Neutrophil (primary cell): Measurements from ENCODE around the gene XPR1.
"Not testable (repeated sequence)": the region's sequence is repeated elsewhere in the genome, so short reads cannot be mapped to it uniquely, and the experiment has no call there.

Experiments
- H3K27ac ChIP-seq: fragments of 200-600 bp; sonication (generic); 2 replicates; pipeline ENCODE4 v1.5.1; 2016; ENCODE audit warnings: mild to moderate bottlenecking, moderate library complexity
- H3K27me3 ChIP-seq: fragments of 200-600 bp; sonication (generic); 2 replicates; pipeline ENCODE4 v1.6.0; 2016; ENCODE audit warnings: mild to moderate bottlenecking
- H3K36me3 ChIP-seq: fragments of 200-600 bp; sonication (generic); 2 replicates; pipeline ENCODE4 v1.5.1; 2017
- H3K4me1 ChIP-seq, 2 experiments: fragments of 200-600 bp in 1 of 2; sonication (generic) in 1 of 2; 1 replicate in 1 of 2; 2 replicates in 1 of 2; pipeline versions ENCODE4 v1.5.1 to v1.6.1; 2013 to 2016; ENCODE audit warnings: low read depth in 1 of 2, low read length in 1 of 2, mild to moderate bottlenecking in 1 of 2, moderate library complexity in 1 of 2; ENCODE audit not compliant: control insufficient read depth in 1 of 2, insufficient read depth in 1 of 2
- H3K4me3 ChIP-seq, 2 experiments: fragments of 200-600 bp in 1 of 2; sonication (generic) in 1 of 2; 1 replicate in 1 of 2; 2 replicates in 1 of 2; pipeline ENCODE4 v1.5.1; 2013 to 2016; ENCODE audit warnings: low read depth in 1 of 2, low read length in 1 of 2, mild to moderate bottlenecking in 1 of 2, moderate library complexity in 1 of 2
- H3K9me3 ChIP-seq: fragments of 200-600 bp; sonication (generic); 2 replicates; pipeline ENCODE4 v1.5.1; 2016
- TF ChIP-seq, protein P1 (sequence below): fragments of 200-600 bp; sonication (generic); IDR thresholded peaks from 2 replicates; pipeline ENCODE4 v1.5.1; 2016; ENCODE audit warnings: antibody characterized with exemption

XPR1 gene

DNA sequence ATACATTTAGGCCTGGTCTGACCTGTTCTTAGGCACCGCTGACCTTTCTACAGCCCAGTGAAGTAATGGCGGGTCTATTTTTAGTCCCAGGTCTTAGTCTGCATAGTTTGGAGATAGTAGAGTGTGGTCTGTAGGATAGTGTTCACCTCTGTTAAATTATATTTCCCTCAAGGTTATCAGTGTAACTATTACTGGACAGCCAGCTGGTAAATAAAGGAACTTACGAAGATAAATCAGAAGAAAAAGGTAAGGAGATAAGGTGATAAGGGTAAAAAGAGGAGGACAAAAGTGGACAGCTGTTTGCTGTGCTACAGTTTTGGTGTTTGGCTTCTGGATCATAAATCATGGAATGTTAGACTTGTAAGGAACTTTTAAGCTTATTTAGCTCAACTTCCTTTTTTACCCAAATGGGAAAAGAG is 8.7 kb downstream of the XPR1 start:
- TF ChIP-seq, protein P1, sequence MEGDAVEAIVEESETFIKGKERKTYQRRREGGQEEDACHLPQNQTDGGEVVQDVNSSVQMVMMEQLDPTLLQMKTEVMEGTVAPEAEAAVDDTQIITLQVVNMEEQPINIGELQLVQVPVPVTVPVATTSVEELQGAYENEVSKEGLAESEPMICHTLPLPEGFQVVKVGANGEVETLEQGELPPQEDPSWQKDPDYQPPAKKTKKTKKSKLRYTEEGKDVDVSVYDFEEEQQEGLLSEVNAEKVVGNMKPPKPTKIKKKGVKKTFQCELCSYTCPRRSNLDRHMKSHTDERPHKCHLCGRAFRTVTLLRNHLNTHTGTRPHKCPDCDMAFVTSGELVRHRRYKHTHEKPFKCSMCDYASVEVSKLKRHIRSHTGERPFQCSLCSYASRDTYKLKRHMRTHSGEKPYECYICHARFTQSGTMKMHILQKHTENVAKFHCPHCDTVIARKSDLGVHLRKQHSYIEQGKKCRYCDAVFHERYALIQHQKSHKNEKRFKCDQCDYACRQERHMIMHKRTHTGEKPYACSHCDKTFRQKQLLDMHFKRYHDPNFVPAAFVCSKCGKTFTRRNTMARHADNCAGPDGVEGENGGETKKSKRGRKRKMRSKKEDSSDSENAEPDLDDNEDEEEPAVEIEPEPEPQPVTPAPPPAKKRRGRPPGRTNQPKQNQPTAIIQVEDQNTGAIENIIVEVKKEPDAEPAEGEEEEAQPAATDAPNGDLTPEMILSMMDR: no peak
- H3K4me3 ChIP-seq: no peak overlapping the region

DNA sequence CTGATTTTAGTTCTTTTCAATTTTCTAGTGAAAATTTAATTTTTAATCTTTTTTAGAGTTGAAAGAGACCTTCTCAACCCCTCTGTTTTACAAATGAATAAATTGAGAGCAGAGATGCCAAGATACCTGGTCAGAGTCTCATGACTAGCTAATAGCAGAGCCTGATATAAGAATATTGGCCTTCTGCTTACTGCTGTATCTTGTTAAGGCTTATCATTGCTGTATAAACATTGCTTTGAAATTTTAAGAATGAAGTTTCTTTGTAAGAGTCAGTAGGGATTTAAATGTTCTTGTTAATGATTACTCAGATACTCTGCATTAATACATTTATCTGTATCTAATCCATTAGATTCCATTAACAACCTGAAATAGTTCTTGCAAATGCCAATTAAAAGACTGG is 9.8 kb downstream of the XPR1 start:
- Histone ChIP-seq H3K4me3 (no peak overlapping the region), H3K9me3 (no peaks in the 10 kb centered on the region), H3K27me3 (no peaks in the 10 kb centered on the region), H3K36me3 (no peaks in the 10 kb centered on the region), H3K27ac (no peak overlapping the region), H3K4me1 (no peaks in the 10 kb centered on the region)
- TF ChIP-seq, protein P1: no peak

More for the DNA sequence above, 8.7 kb downstream of the XPR1 start:
- Histone ChIP-seq H3K27me3 (no peaks in the 10 kb centered on the region), H3K36me3 (no peaks in the 10 kb centered on the region), H3K9me3 (no peaks in the 10 kb centered on the region), H3K4me1 (no peaks in the 10 kb centered on the region), H3K27ac (no peak overlapping the region)

DNA sequence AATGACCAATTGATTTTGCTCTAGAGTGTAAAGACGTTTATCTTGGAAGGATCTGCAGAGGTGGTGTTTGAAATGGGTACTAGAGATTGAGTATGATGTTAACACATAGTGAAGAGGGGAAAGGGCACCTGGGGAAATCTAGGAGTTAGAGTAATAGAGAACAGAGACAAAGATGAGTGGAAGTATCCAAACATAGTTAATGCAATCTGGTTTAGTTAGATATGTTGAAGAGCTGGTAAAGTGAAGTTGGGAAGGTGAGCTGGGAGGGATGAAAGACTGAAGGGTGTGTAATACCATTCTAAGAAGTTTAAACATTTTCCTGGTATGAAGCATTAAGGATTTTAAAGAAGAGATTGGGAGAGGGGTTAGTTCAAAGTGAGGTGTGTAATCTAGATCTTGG is 11.0 kb downstream of the XPR1 start:
- H3K27me3 ChIP-seq: no peaks in the 10 kb centered on the region
- H3K9me3 ChIP-seq: no peaks in the 10 kb centered on the region
- TF ChIP-seq, protein P1: no peak
- H3K27ac ChIP-seq: no peak overlapping the region
- no peak overlapping the region for H3K4me3 ChIP-seq
- H3K36me3 ChIP-seq: no peaks in the 10 kb centered on the region
- H3K4me1 ChIP-seq: no peaks in the 10 kb centered on the region

DNA sequence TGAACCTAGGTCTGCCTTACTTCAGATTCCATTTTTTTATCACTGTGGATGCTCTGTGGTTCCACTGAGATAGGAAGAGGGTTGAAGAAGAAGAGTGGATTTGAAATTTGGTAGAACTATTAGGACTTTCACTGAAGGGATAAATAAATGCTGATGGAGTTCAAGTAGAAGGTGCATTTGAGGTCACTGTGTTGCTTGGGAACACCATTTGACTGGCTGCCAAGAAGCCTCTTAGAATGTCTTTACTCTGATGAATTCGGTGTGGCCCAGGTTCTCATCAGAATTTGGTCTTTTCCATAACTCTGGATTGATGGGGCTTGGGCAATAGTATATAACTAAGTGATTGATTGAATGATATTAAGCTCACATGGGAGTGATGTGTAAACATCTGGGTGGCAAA is 11.9 kb downstream of the XPR1 start:
- Histone ChIP-seq H3K4me1 (no peaks in the 10 kb centered on the region), H3K4me3 (no peak overlapping the region), H3K36me3 (no peaks in the 10 kb centered on the region), H3K27me3 (no peaks in the 10 kb centered on the region), H3K27ac (no peak overlapping the region), H3K9me3 (no peaks in the 10 kb centered on the region)
- TF ChIP-seq, protein P1: no peak

DNA sequence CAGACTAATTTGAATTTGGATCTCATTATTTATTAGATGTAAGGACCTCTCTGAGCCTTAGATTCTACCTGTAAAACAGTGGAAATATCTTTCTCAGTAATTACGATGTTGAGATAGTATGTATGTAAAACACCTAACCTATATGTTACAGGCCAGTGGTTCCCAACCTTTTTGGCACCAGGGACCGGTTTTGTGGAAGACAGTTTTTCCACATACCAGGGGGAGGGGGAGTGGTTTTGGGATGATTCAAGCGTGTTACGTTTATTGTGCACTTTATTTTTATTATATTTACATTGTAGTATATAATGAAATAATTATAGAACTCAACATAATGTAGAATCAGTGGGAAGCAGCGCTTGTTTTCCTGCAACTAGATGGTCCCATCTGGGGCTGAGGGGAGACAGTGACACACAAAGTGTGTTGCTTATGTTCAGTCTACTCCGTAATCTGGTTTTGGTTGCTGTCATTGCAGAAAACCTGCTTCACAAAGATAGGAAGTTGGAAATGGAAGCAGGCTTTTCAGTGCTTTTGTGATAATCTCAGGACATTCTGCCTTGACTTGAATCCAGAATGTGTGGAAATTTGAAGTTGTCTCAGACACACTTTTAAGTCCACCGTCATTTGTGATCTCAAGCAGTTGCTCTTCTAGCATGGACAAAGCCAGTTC is 12.8 kb downstream of the XPR1 start:
- no peak overlapping the region for H3K27ac ChIP-seq
- no peak overlapping the region for H3K4me3 ChIP-seq
- H3K36me3 ChIP-seq: no peaks in the 10 kb centered on the region
- no peaks in the 10 kb centered on the region for H3K27me3 ChIP-seq
- no peaks in the 10 kb centered on the region for H3K4me1 ChIP-seq
- no peaks in the 10 kb centered on the region for H3K9me3 ChIP-seq
- TF ChIP-seq, protein P1: no peak

DNA sequence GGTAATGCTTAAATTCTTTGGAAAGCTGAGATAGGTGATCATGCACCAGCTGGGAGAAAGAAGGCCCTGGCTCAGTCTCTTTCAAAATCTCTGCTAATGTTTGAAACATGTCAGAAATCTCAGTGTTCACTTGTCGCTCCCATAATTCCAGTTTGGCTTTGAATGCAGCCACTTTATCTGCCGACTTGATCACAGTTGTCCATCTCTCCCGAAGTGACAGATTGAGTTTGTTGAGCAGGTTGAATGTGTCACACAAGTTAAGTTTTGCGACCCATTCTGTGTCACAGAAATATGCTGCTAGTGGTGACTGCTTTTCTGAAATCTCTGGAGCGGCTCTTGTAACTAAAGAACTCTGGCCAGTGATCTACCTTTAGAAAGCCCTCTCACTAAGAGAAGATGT is 13.4 kb downstream of the XPR1 start:
- not testable (repeated sequence) for H3K36me3 ChIP-seq, H3K9me3 ChIP-seq, H3K4me3 ChIP-seq, H3K27ac ChIP-seq, H3K27me3 ChIP-seq, H3K4me1 ChIP-seq
